ENCODE results near the gene IFITM2. TPM values are rescaled to one million over a fixed set of nuclear protein-coding genes. Genes with fewer than 3 reads are reported as not detected.

IFITM2 gene
- total RNA-seq, 1 donor from 2014 or later = 39.9 TPM

DNA sequence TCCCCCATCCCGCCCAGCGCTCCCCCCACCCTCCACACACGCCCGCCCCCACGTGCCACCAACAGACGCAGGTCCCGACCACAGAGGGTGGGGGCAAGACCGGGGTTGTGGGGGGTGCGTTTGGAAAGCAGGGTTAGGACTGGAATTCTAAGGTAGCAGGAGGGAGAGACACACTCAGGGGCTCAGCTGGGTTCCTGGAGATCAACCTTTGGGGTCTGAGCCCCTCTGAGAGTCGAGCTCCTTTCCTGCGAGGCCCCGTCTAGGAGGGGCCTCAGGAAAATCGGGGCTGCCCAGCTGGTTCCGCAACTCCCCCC, 18.3 kb upstream of the IFITM2 start:
- Histone ChIP-seq H3K4me3 (ENCODE audit: low read depth, low read length) (peak overlapping the region; percentile 44), H3K27me3 (ENCODE audit: control insufficient read depth, insufficient read depth, low read length) (peaks cover 30% of the 10 kb centered on the region), H3K36me3 (ENCODE audit: control insufficient read depth, insufficient read depth, low read length) (no peaks in the 10 kb centered on the region)
- DNase-seq (ENCODE audit: low read depth) = no peak
- TF ChIP-seq CTCF (IDR thresholded peaks at IDR 0.05; ENCODE audit: insufficient read depth, low read length, poor library complexity, severe bottlenecking) = no peak

DNA sequence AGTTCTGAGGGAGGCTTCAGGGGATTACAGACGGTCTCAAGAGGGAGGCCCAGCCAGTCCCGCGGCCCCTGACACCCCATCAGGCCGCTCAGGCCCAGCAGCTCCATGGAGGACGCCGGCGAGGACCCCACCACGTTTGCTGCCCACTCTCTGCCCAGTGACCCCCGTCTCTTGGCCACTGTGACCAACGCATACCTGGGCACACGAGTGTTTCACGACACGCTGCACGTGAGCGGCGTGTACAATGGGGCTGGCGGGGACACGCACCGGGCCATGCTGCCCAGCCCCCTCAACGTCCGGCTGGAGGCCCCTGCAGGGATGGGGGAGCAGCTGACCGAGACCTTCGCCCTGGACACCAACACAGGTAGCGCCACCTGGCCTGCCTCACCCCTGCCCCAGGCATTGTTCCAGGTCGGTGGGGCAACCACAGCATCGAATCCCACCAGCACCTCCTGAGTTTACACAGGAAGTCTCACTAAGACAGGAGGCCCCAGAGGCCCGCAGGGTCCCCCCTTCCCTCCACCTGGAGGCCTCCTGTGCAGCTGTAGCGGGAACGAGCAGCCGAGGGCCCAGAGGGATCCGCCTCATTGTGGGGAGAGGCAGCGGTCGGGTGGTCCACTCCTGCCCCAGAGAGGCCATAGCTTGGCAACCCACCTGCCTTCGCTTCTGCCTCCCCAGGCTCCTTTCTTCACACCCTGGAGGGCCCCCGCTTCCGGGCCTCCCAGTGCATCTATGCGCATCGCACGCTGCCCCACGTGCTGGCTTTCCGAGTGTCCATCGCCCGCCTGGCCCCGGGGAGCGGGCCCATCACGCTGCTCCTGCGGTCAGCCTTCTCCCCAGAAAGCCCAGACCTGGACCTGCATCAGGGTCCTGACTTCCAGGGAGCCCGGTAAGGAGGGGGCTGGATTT, 17.6 kb upstream of the IFITM2 start:
- Histone ChIP-seq H3K27me3 (ENCODE audit: control insufficient read depth, insufficient read depth, low read length) (peaks cover 24% of the 10 kb centered on the region), H3K4me3 (ENCODE audit: low read depth, low read length) (no peak overlapping the region), H3K36me3 (ENCODE audit: control insufficient read depth, insufficient read depth, low read length) (no peaks in the 10 kb centered on the region)
- no peak for DNase-seq (ENCODE audit: low read depth)
- no peak for TF ChIP-seq CTCF (IDR thresholded peaks at IDR 0.05; ENCODE audit: insufficient read depth, low read length, poor library complexity, severe bottlenecking)

- TF ChIP-seq CTCF (IDR thresholded peaks at IDR 0.05; ENCODE audit: insufficient read depth, low read length, poor library complexity, severe bottlenecking) = no peak
- no peak for DNase-seq (ENCODE audit: low read depth)
- no peaks in the 10 kb centered on the region for H3K36me3 ChIP-seq (ENCODE audit: control insufficient read depth, insufficient read depth, low read length)
- peaks cover 21% of the 10 kb centered on the region for H3K27me3 ChIP-seq (ENCODE audit: control insufficient read depth, insufficient read depth, low read length)
- no peak overlapping the region for H3K4me3 ChIP-seq (ENCODE audit: low read depth, low read length)
Measured at GRCh38 chr11:290621-291231, 16.9 kb upstream of the IFITM2 start.

DNA sequence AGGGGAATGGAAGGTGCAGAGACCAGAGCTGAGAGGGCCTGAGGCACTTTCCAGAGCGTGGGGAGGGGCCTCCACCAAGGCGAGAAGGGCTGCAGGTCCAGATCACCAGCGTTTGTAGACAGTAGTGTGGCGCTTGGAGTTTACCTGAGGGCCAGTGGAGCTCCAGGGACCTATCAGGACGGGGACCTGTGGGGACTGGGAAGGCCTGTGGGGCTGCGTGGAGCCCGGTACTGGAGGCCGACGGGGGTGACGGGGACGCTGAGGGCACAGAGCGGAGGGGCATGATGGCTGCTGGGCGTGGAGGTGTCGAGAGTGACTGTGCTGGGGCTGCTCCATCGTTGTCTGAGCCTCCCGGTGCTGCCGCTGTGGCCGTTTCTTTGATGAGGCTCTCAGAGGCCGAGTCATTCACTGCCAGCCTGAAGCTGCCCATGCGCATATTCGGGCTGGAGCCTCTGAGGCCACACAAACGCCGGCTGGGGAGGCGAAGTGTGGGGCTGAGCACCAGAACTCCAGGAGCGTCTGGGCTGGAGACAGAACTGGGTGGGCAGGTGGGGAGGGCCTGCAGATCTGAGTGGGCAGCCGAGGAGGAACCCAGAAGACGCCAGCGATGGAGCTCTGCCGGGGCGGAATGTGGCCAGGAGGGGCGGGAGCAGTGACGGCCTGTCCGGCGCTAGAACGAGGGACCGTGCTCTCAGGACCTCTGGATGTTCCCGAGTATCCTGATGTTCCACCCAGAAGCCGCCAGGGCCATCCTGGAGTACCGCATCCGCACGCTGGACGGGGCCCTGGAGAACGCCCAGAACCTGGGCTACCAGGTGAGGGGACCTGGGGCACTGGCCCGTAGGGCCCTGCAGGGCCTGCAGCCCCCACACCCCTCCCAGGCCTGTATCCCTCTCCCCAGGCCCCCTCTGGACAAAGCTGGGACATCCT, 16.1 kb upstream of the IFITM2 start:
- H3K4me3 ChIP-seq (ENCODE audit: low read depth, low read length) = no peak overlapping the region
- H3K27me3 ChIP-seq (ENCODE audit: control insufficient read depth, insufficient read depth, low read length) = peaks cover 27% of the 10 kb centered on the region
- no peak for DNase-seq (ENCODE audit: low read depth)
- no peaks in the 10 kb centered on the region for H3K36me3 ChIP-seq (ENCODE audit: control insufficient read depth, insufficient read depth, low read length)
- TF ChIP-seq CTCF (IDR thresholded peaks at IDR 0.05; ENCODE audit: insufficient read depth, low read length, poor library complexity, severe bottlenecking) = no peak

DNA sequence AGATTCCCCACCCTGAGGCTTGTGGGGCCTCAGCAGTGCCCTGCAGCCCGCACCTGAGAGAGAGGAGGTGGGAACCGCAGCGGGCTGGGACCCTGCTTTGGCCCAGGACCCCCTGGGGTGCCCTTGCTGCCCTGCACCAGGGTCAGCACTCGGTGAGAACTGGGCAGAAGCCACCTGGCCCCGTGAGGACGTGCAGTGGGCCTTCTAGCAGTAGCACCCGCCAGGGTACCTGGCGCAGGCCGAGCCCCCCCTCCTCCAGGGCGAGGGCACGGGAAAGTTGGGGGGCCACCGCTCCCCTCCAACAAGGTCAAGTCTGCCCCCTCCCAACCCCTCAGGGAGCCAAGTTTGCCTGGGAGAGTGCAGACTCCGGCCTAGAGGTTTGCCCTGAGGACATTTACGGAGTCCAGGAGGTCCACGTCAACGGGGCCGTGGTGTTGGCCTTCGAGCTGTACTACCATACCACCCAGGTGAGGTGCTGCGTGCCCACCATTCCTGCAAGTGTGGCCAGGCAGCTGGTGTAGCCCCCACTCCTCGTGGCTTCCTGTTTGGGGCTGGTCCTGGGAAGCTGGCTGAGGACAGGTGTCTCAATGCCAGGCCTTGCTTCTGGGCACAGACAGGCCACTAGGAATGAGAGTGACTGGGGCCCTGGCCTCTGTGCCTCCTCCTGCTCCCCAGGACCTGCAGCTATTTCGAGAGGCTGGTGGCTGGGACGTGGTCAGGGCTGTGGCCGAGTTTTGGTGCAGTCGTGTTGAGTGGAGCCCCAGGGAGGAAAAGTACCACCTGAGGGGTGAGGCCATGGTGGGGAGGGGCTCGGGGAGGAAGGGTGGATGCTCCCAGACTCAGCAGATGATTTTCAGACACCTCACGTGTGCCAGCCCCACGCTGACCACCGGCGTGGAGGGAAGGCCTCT, 15.2 kb upstream of the IFITM2 start:
- Histone ChIP-seq H3K36me3 (ENCODE audit: control insufficient read depth, insufficient read depth, low read length) (no peaks in the 10 kb centered on the region), H3K4me3 (ENCODE audit: low read depth, low read length) (no peak overlapping the region), H3K27me3 (ENCODE audit: control insufficient read depth, insufficient read depth, low read length) (peaks cover 30% of the 10 kb centered on the region)
- no peak for TF ChIP-seq CTCF (IDR thresholded peaks at IDR 0.05; ENCODE audit: insufficient read depth, low read length, poor library complexity, severe bottlenecking)
- no peak for DNase-seq (ENCODE audit: low read depth)

All from kidney epithelial cell (primary cell).